Suprapubic skin (tissue), 4 donors: ENCODE measurements around the gene ETV2. TPM values are rescaled to one million over a fixed set of nuclear protein-coding genes. Genes with fewer than 3 reads are reported as not detected.
"Not testable (repeated sequence)": the region's sequence is repeated elsewhere in the genome, so short reads cannot be mapped to it uniquely, and the experiment has no call there.

Experiments used
- DNase-seq, 2 donors: peaks; one replicate each; pipeline ENCODE4 v3.0.0-alpha.2; 2019; ENCODE audit warnings: low spot score in 2 of 2
- H3K27ac ChIP-seq: fragments of 200-600 bp; sonication (generic); one replicate; pipeline ENCODE4 v1.5.1; 2019
- H3K27me3 ChIP-seq: fragments of 200-600 bp; sonication (generic); one replicate; pipeline ENCODE4 v1.5.1; 2019
- H3K36me3 ChIP-seq: fragments of 200-600 bp; sonication (generic); one replicate; pipeline ENCODE4 v1.5.1; 2019
- H3K4me1 ChIP-seq: fragments of 200-600 bp; sonication (generic); one replicate; pipeline ENCODE4 v1.5.1; 2019
- H3K4me3 ChIP-seq: fragments of 200-600 bp; sonication (generic); one replicate; pipeline ENCODE4 v1.5.1; 2019; ENCODE audit warnings: mild to moderate bottlenecking
- H3K9me3 ChIP-seq: fragments of 200-600 bp; sonication (generic); one replicate; pipeline ENCODE4 v1.5.1; 2019
- EP300 ChIP-seq: sonication (generic); formaldehyde crosslinking; IDR thresholded peaks from one replicate; pipeline ENCODE4 v1.6.1; 2017; ENCODE audit warnings: antibody characterized with exemption
- POLR2A ChIP-seq, 2 donors: fragments of 450-650 bp; IDR thresholded peaks; one replicate each; pipeline ENCODE4 v1.6.1; 2017; ENCODE audit warnings: antibody characterized with exemption in 2 of 2, mild to moderate bottlenecking in 2 of 2, moderate library complexity in 2 of 2
- POLR2AphosphoS5 ChIP-seq, 3 donors: sonication (generic); formaldehyde crosslinking; IDR thresholded peaks; one replicate each; pipeline ENCODE4 v1.6.1; 2017; ENCODE audit warnings: antibody characterized with exemption in 3 of 3
- WGBS: methylation state at CpG from one replicate; pipeline ENCODE4 v1.1.5; 2018; 5-methylcytosine and 5-hydroxymethylcytosine counted together
- total RNA-seq, 4 donors: library from RNA; depleted of rRNA; stranded (reverse); fragments of >200 nt; gene quantifications; one replicate each; pipeline ENCODE4 v1.1.0, GENCODE V29; 2016
- TF ChIP-seq, protein P1 (sequence below), 2 donors: fragments of 200-600 bp in 1 of 2; fragments of 450-650 bp in 1 of 2; sonication (generic) in 1 of 2; IDR thresholded peaks; one replicate each; pipeline ENCODE4 v1.5.1; 2016 to 2019; ENCODE audit warnings: antibody characterized with exemption in 2 of 2, mild to moderate bottlenecking in 1 of 2, moderate library complexity in 1 of 2

The ETV2 gene, protein sequence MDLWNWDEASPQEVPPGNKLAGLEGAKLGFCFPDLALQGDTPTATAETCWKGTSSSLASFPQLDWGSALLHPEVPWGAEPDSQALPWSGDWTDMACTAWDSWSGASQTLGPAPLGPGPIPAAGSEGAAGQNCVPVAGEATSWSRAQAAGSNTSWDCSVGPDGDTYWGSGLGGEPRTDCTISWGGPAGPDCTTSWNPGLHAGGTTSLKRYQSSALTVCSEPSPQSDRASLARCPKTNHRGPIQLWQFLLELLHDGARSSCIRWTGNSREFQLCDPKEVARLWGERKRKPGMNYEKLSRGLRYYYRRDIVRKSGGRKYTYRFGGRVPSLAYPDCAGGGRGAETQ
- 1 to 10 TPM; 1.0 to 4.0 (median 1.9) TPM for total RNA-seq

DNA sequence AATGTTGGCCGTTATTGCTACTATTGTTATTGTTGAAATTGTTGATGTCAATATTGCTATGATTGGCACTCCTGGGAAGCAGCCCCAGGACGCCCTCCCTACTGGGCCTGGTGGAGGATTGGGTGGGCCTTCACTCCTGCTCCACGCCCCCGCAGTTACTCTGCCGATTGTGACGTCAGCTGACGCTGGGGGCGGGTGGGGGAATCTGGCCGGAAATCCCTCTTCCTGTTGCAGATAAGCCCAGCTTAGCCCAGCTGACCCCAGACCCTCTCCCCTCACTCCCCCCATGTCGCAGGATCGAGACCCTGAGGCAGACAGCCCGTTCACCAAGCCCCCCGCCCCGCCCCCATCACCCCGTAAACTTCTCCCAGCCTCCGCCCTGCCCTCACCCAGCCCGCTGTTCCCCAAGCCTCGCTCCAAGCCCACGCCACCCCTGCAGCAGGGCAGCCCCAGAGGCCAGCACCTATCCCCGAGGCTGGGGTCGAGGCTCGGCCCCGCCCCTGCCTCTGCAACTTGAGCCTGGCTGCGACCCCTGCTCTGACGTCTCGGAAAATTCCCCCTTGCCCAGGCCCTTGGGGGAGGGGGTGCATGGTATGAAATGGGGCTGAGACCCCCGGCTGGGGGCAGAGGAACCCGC lies at the start of gene ETV2:
TSS of gene ETV2 (plus strand) at position 231 of the 637 bp plus-strand sequence. CDS start 716 bp downstream, outside the sequence.
- DNase-seq = no peak
- peaks cover 28% of the 10 kb centered on the region for H3K4me1 ChIP-seq
- TF ChIP-seq POLR2AphosphoS5 (IDR thresholded peaks at IDR 0.05) = no peak
- no peak for TF ChIP-seq EP300
- TF ChIP-seq POLR2A (IDR thresholded peaks at IDR 0.05) = no peak
- TF ChIP-seq, protein P1, sequence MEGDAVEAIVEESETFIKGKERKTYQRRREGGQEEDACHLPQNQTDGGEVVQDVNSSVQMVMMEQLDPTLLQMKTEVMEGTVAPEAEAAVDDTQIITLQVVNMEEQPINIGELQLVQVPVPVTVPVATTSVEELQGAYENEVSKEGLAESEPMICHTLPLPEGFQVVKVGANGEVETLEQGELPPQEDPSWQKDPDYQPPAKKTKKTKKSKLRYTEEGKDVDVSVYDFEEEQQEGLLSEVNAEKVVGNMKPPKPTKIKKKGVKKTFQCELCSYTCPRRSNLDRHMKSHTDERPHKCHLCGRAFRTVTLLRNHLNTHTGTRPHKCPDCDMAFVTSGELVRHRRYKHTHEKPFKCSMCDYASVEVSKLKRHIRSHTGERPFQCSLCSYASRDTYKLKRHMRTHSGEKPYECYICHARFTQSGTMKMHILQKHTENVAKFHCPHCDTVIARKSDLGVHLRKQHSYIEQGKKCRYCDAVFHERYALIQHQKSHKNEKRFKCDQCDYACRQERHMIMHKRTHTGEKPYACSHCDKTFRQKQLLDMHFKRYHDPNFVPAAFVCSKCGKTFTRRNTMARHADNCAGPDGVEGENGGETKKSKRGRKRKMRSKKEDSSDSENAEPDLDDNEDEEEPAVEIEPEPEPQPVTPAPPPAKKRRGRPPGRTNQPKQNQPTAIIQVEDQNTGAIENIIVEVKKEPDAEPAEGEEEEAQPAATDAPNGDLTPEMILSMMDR (IDR thresholded peaks at IDR 0.05) = no peak
- H3K4me3 ChIP-seq = no peak within 1 kb of the TSS
- no peaks in the 10 kb centered on the region for H3K9me3 ChIP-seq
- H3K27ac ChIP-seq = no peak within 1 kb of the TSS
- H3K36me3 ChIP-seq = peaks cover 16% of the 10 kb centered on the region
- 23% methylated on average over 8 of the region's 28 CpGs for WGBS
- H3K27me3 ChIP-seq = no peaks in the 10 kb centered on the region

DNA sequence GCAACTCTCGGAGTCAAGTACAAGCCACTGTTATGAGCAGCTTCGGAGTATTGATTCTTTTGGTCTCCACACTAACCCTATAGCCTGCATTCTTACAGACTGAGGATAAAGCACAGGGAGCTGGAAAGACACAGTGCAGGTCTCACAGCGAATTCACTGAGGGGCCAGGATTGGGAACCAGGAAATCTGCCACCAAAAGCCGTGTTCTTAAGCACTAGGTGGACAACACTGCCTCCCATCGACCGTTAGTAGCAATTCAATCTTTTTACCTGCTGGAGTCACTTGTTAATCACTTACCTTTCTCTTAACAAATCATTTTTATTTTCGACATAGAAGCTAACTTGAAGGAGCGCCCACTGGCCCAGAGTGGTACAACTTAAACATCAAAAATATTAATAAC lies 49.3 kb upstream of the ETV2 start:
- Histone ChIP-seq H3K4me3 (no peak overlapping the region), H3K36me3 (no peaks in the 10 kb centered on the region), H3K4me1 (no peaks in the 10 kb centered on the region), H3K27me3 (peaks cover 2% of the 10 kb centered on the region), H3K9me3 (no peaks in the 10 kb centered on the region), H3K27ac (no peak overlapping the region)
- no peak for DNase-seq
- 26% methylated on average over 8 of the region's 8 CpGs for WGBS
- TF ChIP-seq POLR2A (IDR thresholded peaks at IDR 0.05) (no peak), EP300 (no peak), POLR2AphosphoS5 (IDR thresholded peaks at IDR 0.05) (no peak)
- TF ChIP-seq, protein P1 (IDR thresholded peaks at IDR 0.05) = no peak

DNA sequence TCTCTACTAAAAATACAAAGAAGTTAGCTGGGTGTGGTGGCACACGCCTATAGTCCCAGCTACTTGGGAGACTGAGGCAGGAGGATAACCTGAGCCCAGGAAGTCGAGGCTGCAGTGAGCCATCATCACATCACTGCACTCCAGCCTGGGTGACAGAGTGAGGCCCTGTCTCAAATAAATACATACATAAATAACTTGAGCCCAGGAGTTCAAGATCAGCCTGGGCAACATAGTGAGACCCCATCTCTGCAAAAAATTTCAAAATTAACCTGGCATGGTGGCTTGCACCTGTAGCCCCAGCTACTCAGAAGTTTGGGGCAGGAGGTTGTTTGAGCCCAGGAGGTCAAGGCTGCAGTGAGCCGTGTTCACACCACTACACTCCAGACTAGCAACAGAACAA lies 46.5 kb upstream of the ETV2 start:
- H3K27ac ChIP-seq, H3K4me3 ChIP-seq, H3K27me3 ChIP-seq, H3K4me1 ChIP-seq, H3K9me3 ChIP-seq, H3K36me3 ChIP-seq, DNase-seq: not testable (repeated sequence)
- 86% methylated on average over 3 of the region's 3 CpGs for WGBS

DNA sequence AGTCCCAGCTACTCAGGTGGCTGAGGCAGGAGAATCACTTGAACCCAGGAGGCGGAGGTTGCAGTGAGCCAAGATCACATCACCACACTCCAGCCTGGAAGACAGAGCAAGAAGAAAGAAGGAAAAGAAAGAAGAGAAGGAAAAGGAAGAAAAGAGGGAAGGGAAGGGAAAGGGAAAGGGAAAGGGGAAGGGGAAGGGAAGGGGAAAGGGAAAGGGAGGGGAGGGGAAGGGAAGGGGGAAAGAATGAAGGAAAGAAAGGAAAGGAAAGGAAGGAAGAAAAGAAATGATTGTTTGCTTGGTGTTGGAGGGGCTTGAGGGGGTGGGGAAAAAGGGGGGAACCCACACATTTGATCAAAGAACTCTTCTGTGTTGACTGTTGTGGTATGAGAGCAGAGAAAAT lies 45.6 kb upstream of the ETV2 start:
- 88% methylated on average over 1 of the region's 1 CpG for WGBS
- TF ChIP-seq, protein P1 (IDR thresholded peaks at IDR 0.05) = no peak
- no peak for TF ChIP-seq EP300
- no peak for TF ChIP-seq POLR2A (IDR thresholded peaks at IDR 0.05)
- TF ChIP-seq POLR2AphosphoS5 (IDR thresholded peaks at IDR 0.05) = no peak
- DNase-seq = no peak

DNA sequence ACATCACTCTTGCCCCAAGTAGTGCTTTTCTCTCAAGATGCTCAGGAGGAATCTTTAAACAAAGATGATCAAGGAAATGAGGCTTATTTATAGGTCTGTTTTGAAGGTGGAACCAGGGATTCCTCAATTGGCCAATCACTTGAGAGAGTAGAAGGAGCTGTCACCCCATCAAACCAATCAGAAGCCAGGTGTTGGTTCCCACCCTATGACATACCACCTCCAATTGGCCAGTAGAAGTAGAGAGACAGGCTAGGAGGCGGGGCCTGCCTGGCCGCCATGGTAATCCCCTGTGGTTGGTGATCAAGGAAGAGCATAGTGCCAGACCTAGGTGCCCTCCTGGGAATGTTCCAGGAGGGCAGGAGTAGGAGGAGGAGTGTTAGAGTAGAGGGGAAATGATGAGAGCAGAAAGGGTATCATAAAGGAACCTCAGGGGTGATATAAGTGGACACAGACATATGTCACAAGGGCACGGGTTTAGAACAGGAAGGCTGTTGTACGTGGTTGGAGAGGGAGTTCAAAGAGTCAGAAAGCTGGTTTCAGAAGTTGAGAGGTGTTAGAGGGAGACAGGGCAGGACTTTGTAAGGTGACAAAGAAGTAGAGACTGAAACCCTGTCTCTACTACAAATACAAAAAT lies 45.1 kb upstream of the ETV2 start:
- Histone ChIP-seq H3K4me1 (no peaks in the 10 kb centered on the region), H3K9me3 (no peaks in the 10 kb centered on the region), H3K27ac (no peak overlapping the region), H3K36me3 (no peaks in the 10 kb centered on the region), H3K4me3 (no peak overlapping the region), H3K27me3 (no peaks in the 10 kb centered on the region)
- no peak for TF ChIP-seq POLR2AphosphoS5 (IDR thresholded peaks at IDR 0.05)
- DNase-seq = no peak
- 68% methylated on average over 4 of the region's 4 CpGs for WGBS

More for the DNA sequence above, 45.6 kb upstream of the ETV2 start:
- Histone ChIP-seq H3K4me1 (no peaks in the 10 kb centered on the region), H3K9me3 (no peaks in the 10 kb centered on the region), H3K4me3 (no peak overlapping the region), H3K36me3 (no peaks in the 10 kb centered on the region), H3K27me3 (no peaks in the 10 kb centered on the region), H3K27ac (no peak overlapping the region)

DNA sequence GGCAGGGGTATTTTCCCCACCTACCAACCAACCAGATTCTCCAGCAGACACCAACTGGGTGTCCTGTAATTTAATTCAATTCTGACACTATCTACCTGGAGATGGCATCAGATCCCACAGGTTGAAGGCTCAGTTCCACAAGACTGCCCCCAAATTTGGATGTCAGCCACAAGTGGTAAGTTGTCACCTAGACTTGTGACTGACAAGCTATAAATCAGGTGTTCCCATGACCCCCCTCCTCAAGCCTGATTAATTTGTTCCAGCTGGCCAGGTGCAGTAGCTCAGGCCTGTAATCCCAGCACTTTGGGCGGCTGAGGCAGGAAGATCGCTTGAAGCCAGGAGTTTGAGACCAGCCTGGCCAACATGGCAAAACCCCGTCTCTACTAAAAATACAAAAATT lies 39.6 kb upstream of the ETV2 start:
- H3K27me3 ChIP-seq = no peaks in the 10 kb centered on the region
- no peaks in the 10 kb centered on the region for H3K36me3 ChIP-seq
- H3K27ac ChIP-seq = no peak overlapping the region
- no peaks in the 10 kb centered on the region for H3K4me1 ChIP-seq
- no peak for DNase-seq
- no peaks in the 10 kb centered on the region for H3K9me3 ChIP-seq
- TF ChIP-seq POLR2A (IDR thresholded peaks at IDR 0.05) (no peak), POLR2AphosphoS5 (IDR thresholded peaks at IDR 0.05) (no peak), EP300 (no peak)
- TF ChIP-seq, protein P1 (IDR thresholded peaks at IDR 0.05) = no peak
- WGBS = 74% methylated on average over 3 of the region's 3 CpGs
- no peak overlapping the region for H3K4me3 ChIP-seq

DNA sequence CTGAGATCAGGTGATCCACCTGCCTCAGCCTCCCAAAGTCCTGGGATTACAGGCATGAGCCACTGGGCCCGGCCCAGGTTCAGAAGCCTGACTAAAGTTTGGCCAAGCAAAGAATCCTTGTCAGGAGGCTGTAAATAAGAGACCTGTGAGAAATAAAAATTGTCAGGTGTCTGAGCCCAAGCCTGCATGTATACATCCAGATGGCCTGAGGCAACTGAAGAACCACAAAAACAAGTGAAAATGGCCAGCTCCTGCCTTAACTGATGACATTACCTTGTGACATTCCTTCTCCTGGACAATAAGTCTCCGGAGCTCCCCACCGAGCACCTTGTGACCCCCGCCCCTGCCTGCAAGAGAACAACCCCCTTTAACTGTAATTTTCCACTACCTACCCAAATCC lies 37.1 kb upstream of the ETV2 start:
- H3K4me3 ChIP-seq, H3K27ac ChIP-seq, H3K4me1 ChIP-seq, H3K36me3 ChIP-seq, DNase-seq, H3K27me3 ChIP-seq, H3K9me3 ChIP-seq: not testable (repeated sequence)
- WGBS = 65% methylated on average over 4 of the region's 4 CpGs

DNA sequence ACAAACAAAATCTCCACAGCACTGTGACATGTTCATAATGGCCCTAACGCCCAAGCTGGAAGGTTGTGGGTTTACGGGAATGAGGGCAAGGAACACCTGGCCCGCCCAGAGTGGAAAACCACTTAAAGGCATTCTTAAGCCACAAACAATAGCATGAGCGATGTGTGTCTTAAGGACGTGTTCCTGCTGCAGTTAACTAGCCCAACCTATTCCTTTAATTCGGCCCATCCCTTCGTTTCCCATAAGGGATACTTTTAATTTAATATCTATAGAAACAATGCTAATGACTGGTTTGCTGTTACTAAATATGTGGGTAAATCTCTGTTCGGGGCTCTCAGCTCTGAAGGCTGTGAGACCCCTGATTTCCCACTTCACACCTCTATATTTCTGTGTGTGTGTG lies 34.4 kb upstream of the ETV2 start:
- H3K27ac ChIP-seq, DNase-seq, H3K27me3 ChIP-seq, H3K9me3 ChIP-seq, H3K4me1 ChIP-seq, H3K4me3 ChIP-seq, H3K36me3 ChIP-seq: not testable (repeated sequence)
- 84% methylated on average over 8 of the region's 8 CpGs for WGBS
